Uterus (tissue), 2 donors: ENCODE measurements around the gene GZMM.

ENCODE experiments used
- POLR2A ChIP-seq, 2 donors: fragments of 450-650 bp; IDR thresholded peaks; one replicate each; pipeline ENCODE4 v1.6.1; 2016; ENCODE audit warnings: antibody characterized with exemption in 2 of 2, mild to moderate bottlenecking in 1 of 2, moderate library complexity in 1 of 2
- TF ChIP-seq, protein P1 (sequence below), 4 experiments: fragments of 200-600 bp in 2 of 4; fragments of 450-650 bp in 2 of 4; sonication (generic) in 2 of 4; IDR thresholded peaks; one replicate each; pipeline ENCODE4 v1.5.1; 2016 to 2019; ENCODE audit warnings: antibody characterized with exemption in 4 of 4, mild to moderate bottlenecking in 2 of 4, moderate library complexity in 1 of 4

- TF ChIP-seq, protein P1, sequence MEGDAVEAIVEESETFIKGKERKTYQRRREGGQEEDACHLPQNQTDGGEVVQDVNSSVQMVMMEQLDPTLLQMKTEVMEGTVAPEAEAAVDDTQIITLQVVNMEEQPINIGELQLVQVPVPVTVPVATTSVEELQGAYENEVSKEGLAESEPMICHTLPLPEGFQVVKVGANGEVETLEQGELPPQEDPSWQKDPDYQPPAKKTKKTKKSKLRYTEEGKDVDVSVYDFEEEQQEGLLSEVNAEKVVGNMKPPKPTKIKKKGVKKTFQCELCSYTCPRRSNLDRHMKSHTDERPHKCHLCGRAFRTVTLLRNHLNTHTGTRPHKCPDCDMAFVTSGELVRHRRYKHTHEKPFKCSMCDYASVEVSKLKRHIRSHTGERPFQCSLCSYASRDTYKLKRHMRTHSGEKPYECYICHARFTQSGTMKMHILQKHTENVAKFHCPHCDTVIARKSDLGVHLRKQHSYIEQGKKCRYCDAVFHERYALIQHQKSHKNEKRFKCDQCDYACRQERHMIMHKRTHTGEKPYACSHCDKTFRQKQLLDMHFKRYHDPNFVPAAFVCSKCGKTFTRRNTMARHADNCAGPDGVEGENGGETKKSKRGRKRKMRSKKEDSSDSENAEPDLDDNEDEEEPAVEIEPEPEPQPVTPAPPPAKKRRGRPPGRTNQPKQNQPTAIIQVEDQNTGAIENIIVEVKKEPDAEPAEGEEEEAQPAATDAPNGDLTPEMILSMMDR (IDR thresholded peaks at IDR 0.05), result no peak
- no peak for TF ChIP-seq POLR2A (IDR thresholded peaks at IDR 0.05)
Observed at GRCh38 chr19:566403-566802, 22.6 kb downstream of the GZMM start.
